ENCODE measurements around the gene MTA2.

GRCh38 chr11:62599901-62600300 is 1.8 kb downstream of the MTA2 start:
- TF ChIP-seq CTCF (conservative IDR thresholded peaks at IDR 0.05) (no peak), EZH2 (IDR thresholded peaks at IDR 0.05; ENCODE audit: low read depth) (no peak)
